A549 (cell line): ENCODE data around the gene OLFM3. TPM values are rescaled to one million over a fixed set of nuclear protein-coding genes. Genes with fewer than 3 reads are reported as not detected.
A peak's percentile ranks its signal among the peaks of the same experiment; 100 is the strongest.

Experiments used
- ATAC-seq, 2 experiments: fragments of 200-7000 bp in 1 of 2; fragments of >200 bp in 1 of 2; cut with Nextera tagmentation in 1 of 2; cut with Tn5 transposase in 1 of 2; 3 replicates each; pipeline versions ENCODE4 v1.8.0 to v1.9.1; 2018 to 2020; ENCODE audit warnings: mild to moderate bottlenecking in 1 of 2, moderate library complexity in 1 of 2
- CTCF ChIA-PET: fragments of 300-600 bp; sonication (Branson Sonifier 250); formaldehyde crosslinking; extraction: SDS; loops from one replicate; lab custom pipeline; 2021; ENCODE audit warnings: antibody characterized with exemption, inconsistent platforms; lab: Yijun Ruan, JAX
- POLR2A ChIA-PET: fragments of 350-600 bp; formaldehyde crosslinking; extraction: SDS; loops from one replicate; lab custom pipeline; 2021; ENCODE audit warnings: antibody characterized with exemption, inconsistent platforms; lab: Yijun Ruan, JAX
- DNase-seq, 2 experiments: peaks; one replicate each; pipeline versions ENCODE4 v3.0.0 to v3.0.0-alpha.2; 2011 to 2016; ENCODE audit warnings: low read depth in 1 of 2, low spot score in 1 of 2
- FAIRE-seq: peaks from 2 replicates; lab custom pipeline; 2011; peaks lifted over from hg19 to GRCh38; lab: Jason Lieb, UNC
- H3K27ac ChIP-seq, 2 experiments: fragments of >200 bp; sonication (Bioruptor Twin); formaldehyde crosslinking; 3 replicates each; pipeline ENCODE4 v1.5.1; 2016 to 2017
- H3K4me1 ChIP-seq: fragments of >200 bp; sonication (Bioruptor Twin); formaldehyde crosslinking; 3 replicates; pipeline ENCODE4 v1.6.1; 2016
- H3K4me2 ChIP-seq: fragments of >200 bp; sonication (Bioruptor Twin); formaldehyde crosslinking; 3 replicates; pipeline ENCODE4 v1.6.1; 2016
- H3K4me3 ChIP-seq: fragments of >200 bp; sonication (Bioruptor Twin); formaldehyde crosslinking; 3 replicates; pipeline ENCODE4 v1.5.1; 2016
- H3K9me3 ChIP-seq: fragments of >200 bp; sonication (Bioruptor Twin); formaldehyde crosslinking; 3 replicates; pipeline ENCODE4 v1.6.1; 2016
- BCL3 ChIP-seq: fragments of >200 bp; sonication (Bioruptor Twin); formaldehyde crosslinking; IDR thresholded peaks from 3 replicates; pipeline ENCODE4 v1.6.1; 2016
- BHLHE40 ChIP-seq: IDR thresholded peaks from 2 replicates; pipeline ENCODE4 v1.6.1; 2012; ENCODE audit warnings: low read depth, low read length, inconsistent platforms
- CBX8 ChIP-seq: fragments of 200-600 bp; sonication (generic); IDR thresholded peaks from 2 replicates; pipeline ENCODE4 v1.6.1; 2016
- CHD4 ChIP-seq: fragments of 200-600 bp; sonication (generic); IDR thresholded peaks from 2 replicates; pipeline ENCODE4 v1.6.1; 2016; ENCODE audit warnings: antibody characterized with exemption, mild to moderate bottlenecking, borderline replicate concordance
- CTCF ChIP-seq: fragments of >200 bp; sonication (Bioruptor Twin); formaldehyde crosslinking; IDR thresholded peaks from 3 replicates; pipeline ENCODE4 v1.5.1; 2016
- EHF ChIP-seq: fragments of 250-450 bp; sonication (Bioruptor Pico); IDR thresholded peaks from 2 replicates; pipeline ENCODE4 v1.5.0; 2020; ENCODE audit warnings: mild to moderate bottlenecking
- FOSB ChIP-seq: fragments of 250-450 bp; sonication (Bioruptor Pico); IDR thresholded peaks from 2 replicates; pipeline ENCODE4 v1.5.0; 2020; ENCODE audit warnings: mild to moderate bottlenecking, moderate library complexity
- GATA3 ChIP-seq: IDR thresholded peaks from 2 replicates; pipeline ENCODE4 v1.6.1; 2012; ENCODE audit warnings: borderline replicate concordance
- HDAC2 ChIP-seq: fragments of 200-600 bp; sonication (generic); IDR thresholded peaks from 2 replicates; pipeline ENCODE4 v1.6.1; 2016
- HEYL ChIP-seq: fragments of 250-450 bp; sonication (Bioruptor Pico); IDR thresholded peaks from 2 replicates; pipeline ENCODE4 v1.8.0; 2021; ENCODE audit warnings: mild to moderate bottlenecking, moderate library complexity
- HOXA7 ChIP-seq: fragments of 250-450 bp; sonication (Bioruptor Pico); IDR thresholded peaks from 2 replicates; pipeline ENCODE4 v1.5.0; 2020; ENCODE audit warnings: mild to moderate bottlenecking, moderate library complexity
- KDM1A ChIP-seq: fragments of 200-600 bp; sonication (generic); IDR thresholded peaks from 2 replicates; pipeline ENCODE4 v1.6.1; 2016; ENCODE audit warnings: low read depth, mild to moderate bottlenecking
- MAX ChIP-seq: IDR thresholded peaks from 2 replicates; pipeline ENCODE4 v1.6.1; 2012
- PHF8 ChIP-seq: fragments of 200-600 bp; sonication (generic); IDR thresholded peaks from 2 replicates; pipeline ENCODE4 v1.6.1; 2016; ENCODE audit warnings: low read depth, mild to moderate bottlenecking, antibody characterized with exemption, moderate library complexity, borderline replicate concordance
- RAD21 ChIP-seq, 2 experiments: fragments of >200 bp in 1 of 2; sonication (Bioruptor Twin) in 1 of 2; formaldehyde crosslinking in 1 of 2; IDR thresholded peaks in 1 of 2; conservative IDR thresholded peaks in 1 of 2; 2 replicates in 1 of 2; 3 replicates in 1 of 2; pipeline ENCODE4 v1.6.1; 2012 to 2018; ENCODE audit warnings: inconsistent platforms in 1 of 2
- REST ChIP-seq: fragments of 200-600 bp; sonication (generic); IDR thresholded peaks from 2 replicates; pipeline ENCODE4 v1.6.1; 2016; ENCODE audit warnings: antibody characterized with exemption, mild to moderate bottlenecking, moderate library complexity
- RFX5 ChIP-seq: fragments of 450-650 bp; IDR thresholded peaks from 2 replicates; pipeline ENCODE4 v1.7.1; 2014; ENCODE audit warnings: antibody characterized with exemption, mild to moderate bottlenecking, moderate library complexity
- SMC3 ChIP-seq: fragments of >200 bp; sonication (Bioruptor Twin); formaldehyde crosslinking; IDR thresholded peaks from 3 replicates; pipeline ENCODE4 v1.6.1; 2018; ENCODE audit warnings: inconsistent platforms
- SREBF2 ChIP-seq: fragments of 450-650 bp; IDR thresholded peaks from 2 replicates; pipeline ENCODE4 v1.6.1; 2014; ENCODE audit warnings: mild to moderate bottlenecking, moderate library complexity
- TFCP2L1 ChIP-seq: fragments of 250-450 bp; sonication (Bioruptor Pico); IDR thresholded peaks from 2 replicates; pipeline ENCODE4 v1.5.0; 2021; ENCODE audit warnings: mild to moderate bottlenecking
- TP53 ChIP-seq: fragments of 250-450 bp; sonication (Bioruptor Pico); IDR thresholded peaks from 2 replicates; pipeline ENCODE4 v1.5.0; 2021; ENCODE audit warnings: mild to moderate bottlenecking, moderate library complexity
- ZC3H11A ChIP-seq: fragments of 450-650 bp; IDR thresholded peaks from 2 replicates; pipeline ENCODE4 v1.6.1; 2014; ENCODE audit warnings: antibody characterized with exemption, mild to moderate bottlenecking
- ZSCAN20 ChIP-seq: fragments of 250-450 bp; sonication (Bioruptor Pico); IDR thresholded peaks from 2 replicates; pipeline ENCODE4 v1.8.0; 2022; ENCODE audit warnings: mild to moderate bottlenecking, moderate library complexity
- WGBS: methylation state at CpG from one replicate; pipeline ENCODE4 v1.1.6; 2017; ENCODE audit errors: missing lambda C conversion rate; 5-methylcytosine and 5-hydroxymethylcytosine counted together
- polyA plus RNA-seq, 4 experiments: library from polyadenylated mRNA; depleted of rRNA in 3 of 4; stranded (reverse); fragments of >200 nt; fragmentation: RNase III in 1 of 4; extraction: RNeasy Plus Mini Kit Qiagen cat#74134 plus additional on column Dnase treatment in 1 of 4; gene quantifications; 2 replicates in 3 of 4; 3 replicates in 1 of 4; pipeline ENCODE4 v1.2.3, GENCODE V29; 2011 to 2017
- TF ChIP-seq, protein P1 (sequence below): fragments of 250-450 bp; sonication (Bioruptor Pico); IDR thresholded peaks from 2 replicates; pipeline ENCODE4 v1.5.0; 2021; ENCODE audit warnings: mild to moderate bottlenecking, moderate library complexity, borderline replicate concordance

OLFM3 gene
- polyA plus RNA-seq, 2 of the 4 experiments (the other 2 are of a cell fraction): not detected

DNA sequence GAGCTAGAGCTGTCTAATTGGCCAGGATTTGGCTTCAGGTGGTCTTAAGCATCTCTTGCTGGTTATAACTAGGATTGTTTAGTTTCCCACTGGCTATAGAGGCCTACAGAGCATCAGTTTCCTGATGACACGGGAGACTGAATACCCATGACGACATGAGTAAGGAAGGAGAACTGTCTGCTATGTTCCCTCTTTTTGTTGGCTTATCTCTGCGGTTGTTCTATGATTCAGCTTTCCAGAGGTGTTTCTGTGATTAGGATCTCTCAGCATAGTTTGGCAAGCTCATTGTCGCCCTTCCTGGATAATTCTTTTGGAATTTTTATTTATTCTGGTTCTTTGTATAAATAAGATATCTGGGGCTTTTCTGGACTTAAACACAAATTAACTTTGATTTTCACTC lies 163.4 kb downstream of the OLFM3 start:
- DNase-seq (no peak), ATAC-seq (no peak), FAIRE-seq (no peak)
- no peak overlapping the region for H3K27ac ChIP-seq
- POLR2A ChIA-PET: no interaction called here
- H3K4me3 ChIP-seq: no peak overlapping the region
- H3K4me2 ChIP-seq: no peak overlapping the region
- CTCF ChIA-PET: no interaction called here
- 0% methylated on average over 4 of the region's 4 CpGs for WGBS
- no peak for TF ChIP-seq TFCP2L1 (CRISPR knock-in tag)
- TF ChIP-seq, protein P1, sequence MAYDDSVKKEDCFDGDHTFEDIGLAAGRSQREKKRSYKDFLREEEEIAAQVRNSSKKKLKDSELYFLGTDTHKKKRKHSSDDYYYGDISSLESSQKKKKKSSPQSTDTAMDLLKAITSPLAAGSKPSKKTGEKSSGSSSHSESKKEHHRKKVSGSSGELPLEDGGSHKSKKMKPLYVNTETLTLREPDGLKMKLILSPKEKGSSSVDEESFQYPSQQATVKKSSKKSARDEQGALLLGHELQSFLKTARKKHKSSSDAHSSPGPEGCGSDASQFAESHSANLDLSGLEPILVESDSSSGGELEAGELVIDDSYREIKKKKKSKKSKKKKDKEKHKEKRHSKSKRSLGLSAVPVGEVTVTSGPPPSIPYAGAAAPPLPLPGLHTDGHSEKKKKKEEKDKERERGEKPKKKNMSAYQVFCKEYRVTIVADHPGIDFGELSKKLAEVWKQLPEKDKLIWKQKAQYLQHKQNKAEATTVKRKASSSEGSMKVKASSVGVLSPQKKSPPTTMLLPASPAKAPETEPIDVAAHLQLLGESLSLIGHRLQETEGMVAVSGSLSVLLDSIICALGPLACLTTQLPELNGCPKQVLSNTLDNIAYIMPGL (CRISPR knock-in tag): no peak
- no peak for TF ChIP-seq EHF (CRISPR knock-in tag)
- TF ChIP-seq SREBF2: no peak
- no peak for TF ChIP-seq REST
- TF ChIP-seq FOSB (CRISPR knock-in tag): no peak
- no peak for TF ChIP-seq KDM1A
- no peak for TF ChIP-seq CBX8
- TF ChIP-seq TP53 (CRISPR knock-in tag): no peak
- no peak for TF ChIP-seq RFX5
- TF ChIP-seq RAD21 (conservative IDR thresholded peaks at IDR 0.05 in 1 of 2, IDR thresholded peaks at IDR 0.05 in 1 of 2): no peak
- no peak for TF ChIP-seq HEYL (CRISPR knock-in tag)
- TF ChIP-seq ZC3H11A: no peak
- no peaks in the 10 kb centered on the region for H3K4me1 ChIP-seq
- no peaks in the 10 kb centered on the region for H3K9me3 ChIP-seq

DNA sequence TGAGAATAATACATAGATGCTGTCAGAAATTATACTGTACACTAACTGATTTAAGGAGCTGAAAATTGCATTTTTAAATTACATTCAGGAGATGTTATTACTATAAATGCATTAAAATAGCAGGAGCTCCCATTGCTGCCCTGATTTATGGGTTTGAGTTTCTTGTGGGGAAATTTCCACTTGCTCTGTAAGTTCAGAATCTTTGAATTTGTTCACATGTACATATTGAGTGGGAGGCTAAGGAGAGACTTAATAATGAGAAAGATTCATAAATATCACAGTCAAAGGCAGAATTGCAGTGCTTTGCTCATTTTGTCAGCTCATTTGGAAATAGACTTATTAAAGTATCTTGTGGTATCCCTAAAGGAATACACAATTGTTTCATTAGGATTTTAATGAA lies 170.3 kb downstream of the OLFM3 start:
- no peak overlapping the region for H3K27ac ChIP-seq
- DNase-seq (no peak), FAIRE-seq (no peak), ATAC-seq (no peak)
- H3K4me3 ChIP-seq: no peak overlapping the region
- no peaks in the 10 kb centered on the region for H3K9me3 ChIP-seq
- ChIA-PET CTCF (interaction anchor here (0.5 kb wide), 1 partner anchor 12 kb away, joined by 3 read pairs; no protein-coding TSS in a partner anchor), POLR2A (no interaction called here)
- H3K4me2 ChIP-seq: no peak overlapping the region
- H3K4me1 ChIP-seq: no peaks in the 10 kb centered on the region
- TF ChIP-seq BHLHE40 (no peak), ZSCAN20 (CRISPR knock-in tag) (no peak), BCL3 (no peak)

DNA sequence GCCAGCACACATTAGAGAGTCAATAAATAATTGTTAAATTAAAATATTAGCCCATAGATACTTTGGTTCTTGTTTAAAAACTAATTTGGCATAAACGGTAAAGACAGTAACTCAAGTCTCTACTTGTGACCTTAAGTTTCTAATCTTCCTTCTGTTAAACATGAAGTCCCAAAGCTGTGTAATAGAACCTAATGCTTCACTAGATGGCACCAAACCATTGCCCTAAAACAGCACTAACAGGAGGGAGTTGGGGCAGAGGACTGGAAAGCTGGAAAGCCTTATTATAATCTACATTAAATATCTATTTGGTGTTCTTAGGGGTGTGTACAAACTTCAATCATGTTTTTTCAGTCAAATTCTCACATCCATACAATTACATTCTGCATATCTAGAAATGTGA lies 176.7 kb downstream of the OLFM3 start:
- 0% methylated on average over 1 of the region's 1 CpG for WGBS
- ChIA-PET CTCF (no interaction called here), POLR2A (no interaction called here)
- Histone ChIP-seq H3K4me3 (no peak overlapping the region), H3K27ac (no peak overlapping the region), H3K4me1 (no peaks in the 10 kb centered on the region), H3K9me3 (no peaks in the 10 kb centered on the region), H3K4me2 (no peak overlapping the region)
- no peak for FAIRE-seq
- DNase-seq: peak in 1 of 2 experiments; percentile 38
- TF ChIP-seq HDAC2 (no peak), SMC3 (0 out of 3 replicates have a peak, but pooled peaks have one; percentile 6), MAX (no peak), PHF8 (no peak), ZSCAN20 (CRISPR knock-in tag) (no peak), CBX8 (no peak), CTCF (peak; percentile 20; the same call in 1 of the 3 replicates), RAD21 (conservative IDR thresholded peaks at IDR 0.05 in 1 of 2, IDR thresholded peaks at IDR 0.05 in 1 of 2) (peak; percentile 34 to 38; a peak in 3 of 5 replicates), HOXA7 (CRISPR knock-in tag) (no peak), CHD4 (no peak), GATA3 (no peak)
- ATAC-seq: peak; percentile 47 to 56; a peak in 1 of 6 replicates
